Hematopoietic multipotent progenitor cell treated with erythropoietin and hydrocortisone succinate and interleukin-3 and kit ligand, for 17 days (in vitro differentiated cells): Measurements from ENCODE around the gene AMBN.
A peak's percentile ranks its signal among the peaks of the same experiment; 100 is the strongest.
"Not testable (repeated sequence)": the region's sequence is repeated elsewhere in the genome, so short reads cannot be mapped to it uniquely, and the experiment has no call there.

Experiments
- DNase-seq: peaks from one replicate; pipeline ENCODE4 v3.0.0-alpha.2; 2015; ENCODE audit warnings: low spot score

AMBN gene

DNA sequence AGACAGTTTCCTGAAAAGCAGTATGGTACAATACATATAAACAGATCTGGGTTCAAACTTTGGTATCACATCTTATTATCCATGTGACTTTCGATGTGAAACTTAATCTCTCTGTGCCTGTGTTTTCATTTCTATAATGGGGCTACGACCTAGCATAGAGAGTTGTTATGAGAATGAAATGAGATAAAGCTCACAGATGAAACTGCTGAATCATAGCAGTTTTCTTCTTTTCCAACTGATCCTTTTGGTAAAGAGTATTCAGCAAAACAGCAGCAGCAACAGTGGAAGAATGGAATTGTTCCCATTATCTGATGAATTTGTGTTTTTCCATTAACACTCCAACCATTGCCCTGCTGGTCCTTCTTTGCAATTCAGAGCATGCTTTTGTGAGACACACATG lies 16.3 kb downstream of the AMBN start:
- no peak for DNase-seq

GRCh38 chr4:70613306-70614183 lies 21.5 kb downstream of the AMBN start:
- no peak for DNase-seq

DNA sequence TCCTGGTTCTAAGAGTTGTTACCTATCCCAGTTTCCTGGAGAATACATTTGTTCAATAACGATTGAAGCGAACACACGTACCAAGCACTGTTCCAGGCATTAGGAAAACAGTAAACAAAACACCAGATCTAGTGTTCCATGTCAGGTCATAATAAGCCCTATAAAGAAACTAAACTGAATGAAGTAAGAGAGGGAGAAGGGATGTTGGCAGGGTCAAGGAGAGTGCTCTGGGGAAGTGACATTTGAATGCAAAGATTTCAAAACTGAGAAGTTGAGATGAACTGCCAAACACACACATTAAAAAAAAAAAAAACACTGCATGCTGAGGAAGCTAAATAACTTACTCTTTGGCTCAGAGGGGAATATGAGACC lies 22.1 kb downstream of the AMBN start:
- no peak for DNase-seq

- DNase-seq, result no peak
Observed at GRCh38 chr4:70619288-70619687, 27.2 kb downstream of the AMBN start.

- DNase-seq, result no peak
Observed at GRCh38 chr4:70619778-70620177, 27.7 kb downstream of the AMBN start.

GRCh38 chr4:70623323-70623722 lies 31.3 kb downstream of the AMBN start:
- no peak for DNase-seq

DNA sequence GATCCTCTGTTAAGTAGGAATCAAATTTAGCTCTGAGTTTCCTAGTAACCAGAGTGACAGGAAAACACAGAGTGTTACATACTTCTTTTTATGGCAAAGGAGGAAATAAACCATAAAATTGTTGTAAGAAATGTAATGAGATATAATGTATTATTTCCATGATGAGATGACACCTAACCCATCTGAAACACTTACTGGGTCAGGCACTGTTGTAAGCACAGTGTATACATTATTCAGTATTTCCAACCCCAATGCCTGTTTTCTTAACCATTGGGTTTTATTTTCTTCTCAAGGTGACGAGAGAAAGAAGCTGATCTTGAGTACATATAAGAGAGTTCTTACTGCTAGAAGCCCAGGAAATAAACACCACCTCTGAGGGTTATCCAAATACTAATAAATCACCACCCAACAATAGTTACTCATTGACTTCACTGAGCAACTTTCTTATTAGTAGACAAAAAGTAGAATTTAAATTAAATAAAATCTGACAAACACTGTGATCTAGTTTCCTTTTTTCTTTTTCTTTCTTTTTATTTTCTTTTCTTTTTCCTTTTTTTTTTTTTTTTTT lies 32.3 kb downstream of the AMBN start:
- no peak for DNase-seq

- no peak for DNase-seq
Observed at GRCh38 chr4:70627620-70628019, 35.6 kb downstream of the AMBN start.

GRCh38 chr4:70628444-70628843 lies 36.4 kb downstream of the AMBN start, which contains the start of gene ENAM:
ENAM (plus strand) TSS chr4:70628744; CDS start chr4:70629501, 757 bp downstream.
- DNase-seq, result no peak

DNA sequence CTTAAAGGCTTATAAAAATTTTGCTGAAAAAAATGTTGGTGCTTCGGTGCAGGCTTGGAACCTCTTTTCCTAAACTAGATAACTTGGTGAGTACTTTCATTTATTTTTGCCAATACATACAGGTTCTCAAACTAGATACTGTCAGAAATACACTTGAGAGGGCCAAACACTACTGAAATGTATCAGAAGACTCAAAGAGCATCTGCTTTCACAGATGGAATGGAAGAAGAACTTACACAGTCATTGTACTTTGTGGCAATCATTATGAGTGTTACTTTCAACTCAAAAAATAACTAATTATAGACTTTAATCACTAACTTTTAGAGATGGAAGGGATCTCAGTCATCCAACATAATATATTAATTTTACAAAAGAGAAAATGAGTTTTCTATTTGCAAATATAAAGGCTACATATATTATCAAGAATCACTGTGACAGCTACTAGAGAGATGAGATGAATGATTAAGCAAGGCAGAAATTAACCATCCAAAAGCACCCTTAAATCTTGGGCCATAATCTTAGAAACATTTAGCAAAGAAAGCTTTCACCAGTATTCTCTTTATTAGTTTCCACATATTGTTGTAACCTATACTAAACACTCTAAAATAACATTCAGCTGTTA lies 37.5 kb downstream of the AMBN start:
- DNase-seq, result no peak

- no peak for DNase-seq
Observed at GRCh38 chr4:70630162-70630561, 38.1 kb downstream of the AMBN start.

DNA sequence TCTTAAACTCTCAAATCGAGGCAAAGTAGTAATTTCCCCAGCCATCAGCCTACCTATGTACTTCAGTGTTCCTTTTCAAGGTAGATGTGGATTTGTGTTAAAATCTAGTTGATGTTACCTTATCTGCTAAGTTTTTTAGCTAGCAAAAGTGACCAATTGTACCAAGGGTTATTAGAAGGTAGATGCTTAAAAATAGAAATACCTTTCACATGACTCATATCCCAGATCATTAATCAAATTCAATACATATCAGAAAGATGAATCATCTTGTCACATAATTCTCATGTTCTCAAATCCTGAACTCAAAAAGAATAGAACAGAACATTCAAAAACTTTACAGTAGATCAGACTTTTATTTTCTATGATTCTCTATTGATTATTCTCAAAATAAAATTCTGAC lies 40.0 kb downstream of the AMBN start:
- no peak for DNase-seq

GRCh38 chr4:70634482-70634881 lies 42.4 kb downstream of the AMBN start:
- DNase-seq, result no peak

DNA sequence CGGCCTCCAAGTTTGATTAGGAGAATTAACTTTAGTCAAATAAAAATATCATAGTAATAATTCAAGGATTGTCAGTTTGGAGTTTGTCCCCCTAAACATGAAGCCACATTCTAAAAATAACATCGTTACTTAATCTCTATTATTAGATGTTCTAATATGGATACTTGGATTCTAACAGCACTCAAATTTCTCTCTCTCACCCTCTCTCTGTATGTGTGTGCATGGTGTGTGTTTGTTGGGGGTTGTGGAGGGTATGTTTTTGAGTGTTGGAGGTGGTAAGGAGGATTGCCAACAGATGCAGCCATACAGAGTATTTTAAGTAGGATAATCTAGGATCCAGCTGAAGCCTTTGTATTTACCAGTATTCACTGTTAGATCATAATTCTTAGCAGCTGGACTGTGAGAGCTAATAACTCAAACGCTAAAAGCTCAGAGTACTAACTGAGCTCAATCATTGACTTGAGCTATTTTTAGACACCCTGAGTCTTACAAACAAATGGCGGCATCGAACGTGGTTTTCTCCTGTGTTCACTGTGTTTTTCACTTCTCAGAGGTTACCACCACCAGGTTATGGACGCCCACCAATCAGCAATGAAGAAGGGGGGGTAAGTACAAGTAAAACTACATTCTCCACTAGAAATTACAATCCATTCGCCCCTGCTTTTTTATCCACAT lies 45.3 kb downstream of the AMBN start:
- DNase-seq, result no peak

GRCh38 chr4:70640192-70640591 lies 48.1 kb downstream of the AMBN start:
- DNase-seq, result no peak

GRCh38 chr4:70650741-70651140 lies 58.7 kb downstream of the AMBN start:
- not testable (repeated sequence) for DNase-seq

- peak; percentile 57 for DNase-seq
Observed at GRCh38 chr4:70651864-70652506, 59.9 kb downstream of the AMBN start.

- peak; percentile 55 for DNase-seq
Observed at GRCh38 chr4:70654605-70655011, 62.6 kb downstream of the AMBN start.
